Naive thymus-derived CD8-positive, alpha-beta T cell (primary cell): ENCODE results near the gene FNDC1. TPM values are rescaled to one million over a fixed set of nuclear protein-coding genes. Genes with fewer than 3 reads are reported as not detected.

ENCODE experiments used
- ATAC-seq, 2 donors: fragments of 150-1000 bp; cut with Tn5 transposase in 1 of 2; sonication (Bioruptor Pico), chemical (Tn5 transposase) in 1 of 2; 1 replicate in 1 of 2; 2 replicates in 1 of 2; pipeline ENCODE4 v1.10.0; 2021; ENCODE audit warnings: mild to moderate bottlenecking in 2 of 2, moderate library complexity in 2 of 2
- POLR2A ChIA-PET: fragments of 350-600 bp; sonication (Branson Sonifier 250); formaldehyde crosslinking; loops from one replicate; lab custom pipeline; 2021; ENCODE audit warnings: antibody characterized with exemption; lab: Charles Lee
- DNase-seq, 10 donors: peaks; one replicate each; pipeline versions ENCODE4 v3.0.0 to v3.0.0-alpha.2; 2020 to 2022
- H3K27ac Mint-ChIP-seq, 10 donors: one replicate each; pipeline ENCODE4 v1.8.0; 2020 to 2022; ENCODE audit warnings: mild to moderate bottlenecking in 10 of 10, mixed read lengths in 10 of 10, moderate library complexity in 4 of 10, inconsistent platforms in 1 of 10
- H3K27me3 Mint-ChIP-seq, 5 donors: one replicate each; pipeline ENCODE4 v1.8.0; 2021 to 2022; ENCODE audit warnings: mixed read lengths in 5 of 5
- H3K36me3 Mint-ChIP-seq, 3 donors: one replicate each; pipeline ENCODE4 v1.8.0; 2020 to 2022; ENCODE audit warnings: mixed read lengths in 3 of 3, mild to moderate bottlenecking in 2 of 3, inconsistent platforms in 1 of 3
- H3K4me1 Mint-ChIP-seq, 4 donors: one replicate each; pipeline ENCODE4 v1.8.0; 2021 to 2022; ENCODE audit warnings: mixed read lengths in 4 of 4
- H3K4me3 Mint-ChIP-seq, 10 donors: one replicate each; pipeline ENCODE4 v1.8.0; 2020 to 2022; ENCODE audit warnings: mild to moderate bottlenecking in 10 of 10, mixed read lengths in 10 of 10, moderate library complexity in 6 of 10, inconsistent platforms in 1 of 10
- H3K9me3 Mint-ChIP-seq, 9 donors: one replicate each; pipeline ENCODE4 v1.8.0; 2020 to 2022; ENCODE audit warnings: mixed read lengths in 9 of 9, mild to moderate bottlenecking in 3 of 9, inconsistent platforms in 1 of 9, moderate library complexity in 1 of 9
- polyA plus RNA-seq, 3 donors: library from polyadenylated mRNA; unstranded; fragments of 300-500 nt; fragmentation: Illumina TruSeq; gene quantifications; one replicate each; pipeline ENCODE4 v1.2.3, GENCODE V29; 2021
- total RNA-seq, 8 experiments: library from RNA in 2 of 8; stranded (reverse) in 2 of 8; gene quantifications; one replicate each; pipeline ENCODE4 v1.2.3 and lab custom pipeline; 2021 to 2026

FNDC1 gene
- total and polyA plus RNA-seq, 5 experiments from 2014 or later: not detected

DNA sequence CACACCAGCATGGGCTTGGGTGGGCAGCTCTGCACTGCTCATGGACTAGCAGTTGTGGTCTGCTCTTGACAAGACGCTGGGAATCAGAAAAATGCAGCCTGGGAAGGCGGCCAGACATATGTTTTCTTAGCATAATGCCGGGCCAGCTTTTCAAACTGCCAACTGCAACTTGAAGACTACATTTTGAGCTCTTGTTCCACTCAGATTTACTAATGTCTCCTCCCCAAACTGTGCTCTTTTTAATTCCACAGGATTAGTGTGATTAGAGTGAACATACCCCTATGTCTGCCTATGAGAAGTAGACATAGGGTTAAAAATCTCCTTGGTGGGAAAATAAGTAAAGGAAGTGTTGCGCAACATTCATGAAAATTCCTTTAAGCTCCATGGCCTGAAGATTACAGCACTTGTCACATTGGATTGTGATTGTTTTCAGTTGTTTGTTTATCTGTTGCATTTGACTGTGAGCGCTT, 5.3 kb upstream of the FNDC1 start:
- ATAC-seq: no peak
- Mint-ChIP-seq H3K27me3 (peaks cover 32 to 67% (median 53%) of the 10 kb centered on the region in 5 donors), H3K36me3 (no peaks in the 10 kb centered on the region), H3K27ac (no peak overlapping the region), H3K4me3 (no peak overlapping the region), H3K9me3 (peaks cover 0 to 8% (median 0%) of the 10 kb centered on the region in 9 donors), H3K4me1 (peaks cover 8 to 14% (median 9%) of the 10 kb centered on the region in 4 donors)
- POLR2A ChIA-PET: no interaction called here
- DNase-seq: no peak

DNA sequence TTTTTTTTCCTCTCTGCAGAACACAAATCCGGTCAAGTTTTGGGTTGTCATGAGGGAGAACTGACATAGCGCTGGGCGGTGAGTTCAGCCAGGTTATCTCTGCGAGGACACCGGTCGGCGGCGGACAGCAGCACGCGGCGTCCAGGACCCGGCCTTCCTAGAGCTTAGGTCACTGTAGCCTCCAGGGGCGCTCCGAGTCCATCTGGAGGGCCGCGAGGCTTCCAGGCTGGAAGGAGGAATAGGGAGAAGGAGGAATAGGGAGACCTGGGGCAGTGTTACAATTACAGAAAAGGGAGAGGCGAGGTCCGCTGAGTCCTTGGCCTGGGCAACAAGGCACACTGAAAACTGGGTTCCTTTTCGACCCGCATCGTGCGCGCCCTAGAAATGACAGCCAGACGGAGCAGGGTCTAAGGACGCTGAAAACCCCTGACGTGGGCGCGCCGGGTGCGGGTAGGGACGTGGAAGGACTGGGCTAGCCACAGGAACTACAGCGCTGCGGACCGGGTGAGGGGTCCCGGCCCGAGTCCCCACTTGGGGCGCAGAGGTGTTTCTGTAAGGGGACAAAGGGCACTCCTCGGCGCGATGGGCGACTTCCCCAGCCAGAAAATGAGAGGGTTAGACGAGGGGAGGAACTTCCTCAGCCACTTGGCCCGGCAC, 536 bp upstream of the FNDC1 start:
- POLR2A ChIA-PET: no interaction called here
- peaks cover 46 to 92% (median 79%) of the 10 kb centered on the region in 5 donors for H3K27me3 Mint-ChIP-seq
- no peaks in the 10 kb centered on the region for H3K9me3 Mint-ChIP-seq
- peak in 1 of 2 donors; percentile 21 for ATAC-seq
- peak in 1 of 10 donors; percentile 15 for DNase-seq
- peak overlapping the region; percentile 49 to 78 (median 67) for H3K4me3 Mint-ChIP-seq
- no peak overlapping the region for H3K27ac Mint-ChIP-seq
- no peaks in the 10 kb centered on the region for H3K36me3 Mint-ChIP-seq
- peaks cover 10 to 24% (median 21%) of the 10 kb centered on the region in 4 donors for H3K4me1 Mint-ChIP-seq

DNA sequence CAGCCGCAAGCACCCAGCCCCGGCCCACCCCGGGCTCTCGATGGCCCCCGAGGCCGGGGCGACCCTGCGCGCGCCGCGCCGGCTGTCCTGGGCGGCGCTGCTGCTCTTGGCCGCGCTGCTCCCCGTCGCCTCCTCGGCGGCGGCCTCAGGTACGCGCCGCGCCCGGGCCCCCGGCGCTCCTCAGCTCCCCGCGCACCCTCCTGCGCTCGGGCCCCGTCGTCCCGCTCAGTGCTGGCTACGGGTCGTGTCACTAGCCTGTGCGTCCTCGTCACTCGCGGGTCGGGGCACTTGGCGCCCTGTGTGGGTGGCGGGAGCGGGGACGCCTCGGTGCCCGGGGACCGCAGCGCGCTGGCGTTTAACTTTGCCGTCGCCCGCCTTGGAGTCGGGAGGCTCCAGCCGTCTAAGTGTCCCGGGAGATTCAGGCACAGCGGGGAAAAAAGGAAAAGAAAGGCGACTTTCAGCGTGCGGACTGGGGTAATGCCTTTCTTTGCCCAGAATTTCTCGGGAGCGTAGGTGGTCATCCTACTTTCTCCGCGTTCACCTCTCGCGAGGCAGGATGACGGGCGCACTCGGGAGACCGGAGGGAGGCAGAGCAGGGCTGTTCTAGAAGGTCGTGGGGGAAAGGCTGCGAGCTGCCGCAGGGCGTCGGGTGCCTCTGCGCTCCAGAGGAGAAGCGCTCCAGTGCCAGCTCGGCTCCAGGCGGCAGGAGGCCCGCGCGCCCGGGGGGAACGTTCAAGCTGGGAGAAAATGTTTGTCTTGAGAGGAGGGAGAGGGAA, 545 bp downstream of the FNDC1 start:
- POLR2A ChIA-PET: no interaction called here
- peak in 2 of 10 donors; percentile 9 to 17 for DNase-seq
- ATAC-seq: peak; percentile 45 to 63
- H3K36me3 Mint-ChIP-seq: no peaks in the 10 kb centered on the region
- H3K9me3 Mint-ChIP-seq: no peaks in the 10 kb centered on the region
- H3K4me1 Mint-ChIP-seq: peaks cover 14 to 29% (median 26%) of the 10 kb centered on the region in 4 donors
- H3K27ac Mint-ChIP-seq: no peak overlapping the region
- H3K27me3 Mint-ChIP-seq: peaks cover 42 to 96% (median 81%) of the 10 kb centered on the region in 5 donors
- peak overlapping the region in 9 of 10 donors; percentile 45 to 70 (median 57) for H3K4me3 Mint-ChIP-seq

DNA sequence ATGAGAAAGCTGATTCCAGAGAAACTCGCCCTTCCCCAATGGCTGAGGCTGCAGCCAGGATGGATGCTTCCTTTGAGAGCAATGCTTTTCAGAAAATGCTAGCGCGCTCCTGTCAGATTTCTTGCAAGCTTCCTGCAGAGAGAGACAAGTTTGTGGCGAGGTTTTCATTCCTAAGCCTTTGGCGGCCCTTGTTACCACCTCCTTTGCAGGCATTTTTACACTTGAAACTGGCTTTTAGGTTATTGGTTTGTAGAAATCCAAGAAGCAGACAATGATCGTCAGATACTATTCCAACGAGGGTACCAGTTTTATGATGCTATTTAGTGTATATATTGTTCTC, 1.1 kb downstream of the FNDC1 start:
- POLR2A ChIA-PET: no interaction called here
- Mint-ChIP-seq H3K9me3 (no peaks in the 10 kb centered on the region), H3K27me3 (peaks cover 39 to 94% (median 77%) of the 10 kb centered on the region in 5 donors), H3K36me3 (no peaks in the 10 kb centered on the region), H3K4me1 (peaks cover 14 to 29% (median 26%) of the 10 kb centered on the region in 4 donors), H3K4me3 (peak overlapping the region in 9 of 10 donors; percentile 45 to 70 (median 57)), H3K27ac (no peak overlapping the region)
- DNase-seq (no peak), ATAC-seq (no peak)

DNA sequence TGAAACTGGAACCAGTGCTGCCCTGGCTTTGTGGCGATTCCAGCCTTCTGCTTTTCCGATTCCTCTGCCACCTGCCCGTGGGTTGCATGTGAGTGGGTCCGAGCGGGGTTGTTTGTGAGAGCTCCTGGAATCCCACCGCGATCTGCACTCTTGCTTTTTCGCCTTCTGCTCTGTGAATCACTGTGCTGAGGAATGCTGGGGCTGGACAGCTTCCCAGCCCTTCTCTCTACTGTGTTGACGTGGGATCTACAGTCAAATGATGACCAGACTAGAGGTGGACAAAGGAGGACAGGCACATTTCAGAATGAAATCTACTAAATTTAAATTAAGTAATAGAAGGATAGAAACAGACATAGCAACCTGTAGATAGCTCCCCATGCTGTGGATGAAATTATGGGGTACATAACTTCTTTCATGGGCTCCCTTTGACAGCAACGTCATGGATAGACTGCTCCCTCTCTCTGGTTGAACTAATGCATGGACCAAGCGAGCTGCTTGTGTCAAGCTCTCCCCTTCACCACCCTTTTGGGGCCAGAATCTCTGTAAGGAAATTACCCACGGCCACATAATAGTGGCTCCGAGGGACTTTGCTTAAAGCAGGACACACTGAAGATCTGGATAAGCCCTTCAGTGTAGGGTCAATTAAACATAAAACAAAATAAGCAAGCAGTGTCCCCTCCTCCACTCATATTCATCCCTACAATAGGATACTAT, 2.0 kb downstream of the FNDC1 start:
- Mint-ChIP-seq H3K27me3 (peaks cover 36 to 94% (median 75%) of the 10 kb centered on the region in 5 donors), H3K36me3 (no peaks in the 10 kb centered on the region), H3K27ac (peak overlapping the region in 1 of 10 donors; percentile 2), H3K4me1 (peaks cover 14 to 29% (median 26%) of the 10 kb centered on the region in 4 donors), H3K9me3 (no peaks in the 10 kb centered on the region), H3K4me3 (peak overlapping the region in 6 of 10 donors; percentile 13 to 70 (median 51))
- DNase-seq: no peak
- POLR2A ChIA-PET: interaction anchor here (0.5 kb wide), 1 partner anchor 550 kb away, joined by 6 read pairs; no protein-coding TSS in a partner anchor
- ATAC-seq: no peak

DNA sequence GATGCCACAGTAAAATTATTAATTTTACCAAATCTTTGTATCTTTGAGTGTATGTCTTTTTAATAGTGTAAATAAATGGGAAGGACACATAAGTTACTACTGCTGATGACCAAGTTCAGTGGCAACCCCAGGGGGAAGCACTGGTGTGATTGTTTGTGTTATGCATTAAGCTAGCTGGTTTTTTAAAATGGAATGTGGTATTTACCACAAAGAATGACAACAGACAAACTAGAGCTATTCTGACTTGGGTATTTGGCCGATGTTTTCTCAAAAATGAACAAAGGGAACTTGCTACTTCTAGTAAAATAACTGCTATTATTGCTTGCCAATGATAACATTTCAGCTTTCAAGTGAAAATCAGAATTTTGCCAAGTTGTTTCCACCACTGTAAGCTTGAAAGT, 2.9 kb downstream of the FNDC1 start:
- POLR2A ChIA-PET: no interaction called here
- Mint-ChIP-seq H3K9me3 (no peaks in the 10 kb centered on the region), H3K27me3 (peaks cover 40 to 93% (median 74%) of the 10 kb centered on the region in 5 donors), H3K4me3 (no peak overlapping the region), H3K4me1 (peaks cover 14 to 29% (median 26%) of the 10 kb centered on the region in 4 donors), H3K27ac (no peak overlapping the region), H3K36me3 (no peaks in the 10 kb centered on the region)
- DNase-seq (no peak), ATAC-seq (no peak)

DNA sequence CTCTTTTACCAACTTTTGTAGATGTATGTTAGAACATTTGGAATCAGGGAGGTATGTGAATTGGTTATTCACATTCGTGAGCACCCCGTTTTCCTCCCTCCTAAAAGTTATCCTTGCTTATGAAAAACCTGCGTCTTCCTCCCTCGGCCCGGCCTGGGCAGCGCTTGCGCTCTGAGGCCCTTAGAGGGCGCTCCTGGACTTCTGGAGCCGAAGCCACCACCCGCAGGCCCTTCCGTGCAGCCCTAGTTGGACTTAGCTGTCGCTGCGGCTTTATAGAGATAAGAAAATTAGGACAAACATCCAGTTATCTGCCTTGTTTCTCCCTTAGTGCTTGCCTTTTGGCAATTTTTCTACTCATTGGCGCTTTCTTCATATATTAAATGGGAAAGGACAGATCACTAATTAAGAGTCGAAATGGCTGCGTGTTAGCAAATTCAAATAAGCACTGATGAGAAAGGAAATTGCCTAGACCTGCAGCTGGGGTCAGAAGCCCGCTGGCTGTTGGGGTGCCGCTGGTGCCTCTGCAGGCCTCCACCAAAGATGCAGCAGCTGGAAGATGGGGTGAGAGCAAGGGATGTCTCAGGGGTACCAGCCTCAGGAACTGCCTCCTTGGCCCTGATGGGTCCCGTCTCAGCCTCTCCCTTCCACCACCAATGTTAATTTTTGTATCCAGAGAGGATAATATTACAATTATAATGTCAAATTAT, 5.2 kb downstream of the FNDC1 start:
- Mint-ChIP-seq H3K36me3 (no peaks in the 10 kb centered on the region), H3K27me3 (peaks cover 27 to 74% (median 61%) of the 10 kb centered on the region in 5 donors), H3K4me1 (peaks cover 4 to 19% (median 16%) of the 10 kb centered on the region in 4 donors), H3K4me3 (peak overlapping the region in 7 of 10 donors; percentile 16 to 76 (median 50)), H3K27ac (peak overlapping the region in 1 of 10 donors; percentile 17), H3K9me3 (no peaks in the 10 kb centered on the region)
- ATAC-seq (peak; percentile 80), DNase-seq (peak; percentile 29 to 74 (median 51))
- POLR2A ChIA-PET: no interaction called here

DNA sequence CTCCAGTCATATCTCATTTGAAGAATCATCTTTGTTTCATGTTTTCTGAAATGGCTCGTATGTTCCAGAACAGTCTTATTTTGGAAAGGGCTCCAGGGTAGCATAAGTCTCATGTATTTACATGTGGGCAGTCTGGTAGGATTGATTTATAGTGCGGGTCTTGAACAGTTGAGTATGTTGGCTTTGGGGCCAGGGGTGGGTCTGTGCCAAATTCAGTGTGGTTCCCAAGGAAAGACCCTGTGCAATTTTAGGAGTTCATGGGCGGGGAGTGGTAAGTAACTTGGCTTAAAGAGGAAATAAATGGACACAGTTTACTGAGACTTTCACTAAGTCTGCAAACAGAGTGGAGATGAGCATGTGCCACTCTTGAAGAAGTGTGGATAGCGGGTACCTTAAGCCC, 7.7 kb downstream of the FNDC1 start:
- no peaks in the 10 kb centered on the region for H3K9me3 Mint-ChIP-seq
- ATAC-seq: no peak
- H3K4me1 Mint-ChIP-seq: peaks cover 4 to 10% (median 7%) of the 10 kb centered on the region in 4 donors
- H3K4me3 Mint-ChIP-seq: no peak overlapping the region
- POLR2A ChIA-PET: no interaction called here
- no peak for DNase-seq
- H3K27ac Mint-ChIP-seq: no peak overlapping the region
- H3K27me3 Mint-ChIP-seq: peaks cover 17 to 49% (median 37%) of the 10 kb centered on the region in 5 donors
- H3K36me3 Mint-ChIP-seq: no peaks in the 10 kb centered on the region

DNA sequence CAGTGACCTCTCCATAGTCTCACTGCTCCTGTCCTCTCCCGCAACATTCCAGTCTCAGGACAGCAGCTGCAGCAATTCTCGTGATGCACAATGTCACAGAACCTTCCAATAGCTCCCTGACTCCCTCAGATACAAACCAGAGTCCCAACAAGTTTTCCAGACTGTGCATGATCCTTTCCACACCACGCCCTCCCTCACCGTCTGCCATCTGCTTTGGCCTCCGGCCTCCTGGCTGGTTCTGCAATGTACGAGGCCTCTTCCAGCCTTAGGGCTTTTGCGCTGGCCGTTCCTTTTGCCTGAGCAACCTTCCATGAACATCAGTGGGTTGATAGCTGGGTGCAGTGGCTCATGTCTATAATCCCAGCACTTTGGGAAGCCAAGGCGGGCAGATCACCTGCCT, 9.6 kb downstream of the FNDC1 start:
- no peaks in the 10 kb centered on the region for H3K36me3 Mint-ChIP-seq
- H3K4me3 Mint-ChIP-seq: no peak overlapping the region
- H3K27me3 Mint-ChIP-seq: peaks cover 11 to 33% (median 22%) of the 10 kb centered on the region in 5 donors
- H3K9me3 Mint-ChIP-seq: peaks cover 0 to 2% (median 0%) of the 10 kb centered on the region in 9 donors
- no peak for DNase-seq
- no peak for ATAC-seq
- H3K27ac Mint-ChIP-seq: no peak overlapping the region
- peaks cover 4 to 12% (median 8%) of the 10 kb centered on the region in 4 donors for H3K4me1 Mint-ChIP-seq
- POLR2A ChIA-PET: no interaction called here

DNA sequence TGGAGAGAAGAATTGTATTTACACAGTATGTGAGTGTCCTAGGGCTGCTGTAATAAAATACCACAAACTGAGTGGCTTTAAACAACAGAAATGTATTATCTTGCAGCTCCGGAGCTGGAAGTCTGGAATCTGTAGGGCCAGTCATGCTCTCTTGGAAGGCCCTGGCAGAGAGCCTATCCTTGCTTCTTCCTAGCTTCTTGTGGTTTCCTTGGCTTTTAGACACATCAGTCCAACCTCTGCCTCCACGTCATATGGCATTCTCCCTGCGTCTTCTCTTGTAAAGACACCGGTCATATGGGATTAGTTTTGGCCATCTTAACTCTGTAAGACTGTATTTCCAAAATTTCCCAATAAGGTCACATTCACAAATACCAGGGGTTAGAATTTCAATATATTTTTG, 10.8 kb downstream of the FNDC1 start:
- no peak for DNase-seq
- Mint-ChIP-seq H3K27ac (peak overlapping the region in 1 of 10 donors; percentile 77), H3K9me3 (peaks cover 0 to 2% (median 0%) of the 10 kb centered on the region in 9 donors), H3K27me3 (peaks cover 7 to 28% (median 16%) of the 10 kb centered on the region in 5 donors), H3K4me1 (peaks cover 0 to 6% (median 3%) of the 10 kb centered on the region in 4 donors), H3K4me3 (no peak overlapping the region), H3K36me3 (no peaks in the 10 kb centered on the region)
- POLR2A ChIA-PET: no interaction called here
- no peak for ATAC-seq

DNA sequence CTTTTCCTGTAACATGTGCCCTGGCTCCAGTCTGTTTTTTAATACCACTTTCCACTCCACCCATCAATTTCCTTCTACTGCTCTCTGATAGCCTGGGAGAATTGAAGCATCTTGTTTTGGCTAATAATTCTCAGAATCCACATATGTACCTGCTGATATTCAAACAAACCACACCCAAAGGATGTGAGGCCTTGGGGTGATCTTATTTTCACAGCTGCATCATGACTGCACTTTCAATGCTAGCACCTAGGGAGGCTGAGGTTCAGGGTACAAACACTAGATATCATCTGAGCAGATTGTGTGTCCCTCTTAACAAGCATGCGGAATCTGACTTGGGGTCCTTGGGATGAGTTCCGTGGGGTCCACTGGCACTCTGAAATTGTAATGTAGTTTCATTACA, 12.7 kb downstream of the FNDC1 start:
- ATAC-seq (no peak), DNase-seq (no peak)
- Mint-ChIP-seq H3K27me3 (peaks cover under 1 to 14% (median 7%) of the 10 kb centered on the region in 5 donors), H3K4me1 (peaks cover 0 to 6% (median 3%) of the 10 kb centered on the region in 4 donors), H3K27ac (no peak overlapping the region), H3K4me3 (no peak overlapping the region), H3K36me3 (peaks cover 0 to 10% (median 8%) of the 10 kb centered on the region in 3 donors), H3K9me3 (peaks cover 0 to 9% (median 2%) of the 10 kb centered on the region in 9 donors)
- POLR2A ChIA-PET: no interaction called here

DNA sequence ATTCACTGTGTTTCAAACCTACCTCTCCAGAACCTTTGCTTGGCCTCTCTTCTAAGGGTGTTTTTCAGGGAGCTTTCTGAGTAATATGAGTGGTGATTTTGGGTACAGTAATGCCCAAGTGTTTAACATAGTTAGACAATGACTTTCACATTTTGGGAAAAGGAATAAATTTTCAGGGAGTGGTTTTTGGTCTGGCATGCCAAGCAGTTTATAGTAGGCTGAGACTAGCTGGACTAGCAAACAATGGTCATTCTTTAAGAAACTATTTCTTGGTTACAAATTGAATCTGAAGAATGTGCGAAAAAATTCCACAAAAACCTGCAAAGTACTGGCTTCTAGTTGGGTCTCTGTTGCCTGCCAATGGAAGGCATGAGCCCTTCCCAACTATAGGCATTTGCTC, 15.4 kb downstream of the FNDC1 start:
- Mint-ChIP-seq H3K27me3 (peaks cover 0 to 14% (median 4%) of the 10 kb centered on the region in 5 donors), H3K4me3 (no peak overlapping the region), H3K4me1 (peaks cover 0 to 6% (median 3%) of the 10 kb centered on the region in 4 donors), H3K27ac (no peak overlapping the region), H3K36me3 (peaks cover 0 to 10% (median 8%) of the 10 kb centered on the region in 3 donors), H3K9me3 (peaks cover 0 to 9% (median 2%) of the 10 kb centered on the region in 9 donors)
- POLR2A ChIA-PET: no interaction called here
- ATAC-seq (no peak), DNase-seq (no peak)
